HG03469 (cell line): ENCODE results near the gene CNPY3.
A peak's percentile ranks its signal among the peaks of the same experiment; 100 is the strongest.
"Not testable (repeated sequence)": the region's sequence is repeated elsewhere in the genome, so short reads cannot be mapped to it uniquely, and the experiment has no call there.

Experiments used
- ATAC-seq: cut with Tn5 transposase; IDR thresholded peaks from one replicate; pipeline ENCODE4 v1.9.1; 2021; ENCODE audit warnings: mild to moderate bottlenecking, moderate library complexity, moderate number of reproducible peaks; ENCODE audit not compliant: unreplicated experiment

CNPY3 gene

GRCh38 chr6:42928986-42929820 is at the start of gene CNPY3:
TSS of gene CNPY3 (plus strand) at chr6:42929480. CDS start at chr6:42929571, 91 bp downstream.
- peak; percentile 52 for ATAC-seq

- ATAC-seq: not testable (repeated sequence)
These were observed 49.0 kb upstream of the CNPY3 start for GRCh38 chr6:42880240-42880817.

- ATAC-seq: not testable (repeated sequence)
These were observed 48.4 kb upstream of the CNPY3 start for GRCh38 chr6:42880871-42881270.

GRCh38 chr6:42885702-42886101 is 43.6 kb upstream of the CNPY3 start:
- ATAC-seq: no peak

GRCh38 chr6:42888201-42888600 is 41.1 kb upstream of the CNPY3 start:
- not testable (repeated sequence) for ATAC-seq

- no peak for ATAC-seq
These were observed 39.5 kb upstream of the CNPY3 start for GRCh38 chr6:42889815-42890214.

GRCh38 chr6:42890311-42891198 is 38.7 kb upstream of the CNPY3 start:
- peak; percentile 66 for ATAC-seq

- ATAC-seq: no peak
These were observed 38.0 kb upstream of the CNPY3 start for GRCh38 chr6:42891199-42891722.

GRCh38 chr6:42894041-42894828 is 35.0 kb upstream of the CNPY3 start:
- ATAC-seq: not testable (repeated sequence)

- ATAC-seq: no peak
These were observed 33.0 kb upstream of the CNPY3 start for GRCh38 chr6:42896178-42896719.

GRCh38 chr6:42898891-42899361 is 30.4 kb upstream of the CNPY3 start:
- ATAC-seq: no peak

GRCh38 chr6:42899871-42900270 is 29.4 kb upstream of the CNPY3 start:
- no peak for ATAC-seq

GRCh38 chr6:42901538-42901957 is 27.7 kb upstream of the CNPY3 start:
- ATAC-seq: no peak

GRCh38 chr6:42902429-42903263 is 26.6 kb upstream of the CNPY3 start:
- ATAC-seq: not testable (repeated sequence)

GRCh38 chr6:42904467-42904866 is 24.8 kb upstream of the CNPY3 start:
- ATAC-seq: no peak

- ATAC-seq: no peak
These were observed 21.9 kb upstream of the CNPY3 start for GRCh38 chr6:42907336-42907735.

- ATAC-seq: no peak
These were observed 19.4 kb upstream of the CNPY3 start for GRCh38 chr6:42909835-42910234.

- ATAC-seq: no peak
These were observed 17.9 kb upstream of the CNPY3 start for GRCh38 chr6:42911171-42912021.
